GM12801 (cell line): ENCODE results near the gene COL8A2.

Experiments
- TF ChIP-seq, protein P1 (sequence below): IDR thresholded peaks from one replicate; pipeline ENCODE4 v1.5.1; 2011; ENCODE audit warnings: control low read depth; ENCODE audit not compliant: insufficient read length; ENCODE audit errors: extremely low read depth

The COL8A2 gene

DNA sequence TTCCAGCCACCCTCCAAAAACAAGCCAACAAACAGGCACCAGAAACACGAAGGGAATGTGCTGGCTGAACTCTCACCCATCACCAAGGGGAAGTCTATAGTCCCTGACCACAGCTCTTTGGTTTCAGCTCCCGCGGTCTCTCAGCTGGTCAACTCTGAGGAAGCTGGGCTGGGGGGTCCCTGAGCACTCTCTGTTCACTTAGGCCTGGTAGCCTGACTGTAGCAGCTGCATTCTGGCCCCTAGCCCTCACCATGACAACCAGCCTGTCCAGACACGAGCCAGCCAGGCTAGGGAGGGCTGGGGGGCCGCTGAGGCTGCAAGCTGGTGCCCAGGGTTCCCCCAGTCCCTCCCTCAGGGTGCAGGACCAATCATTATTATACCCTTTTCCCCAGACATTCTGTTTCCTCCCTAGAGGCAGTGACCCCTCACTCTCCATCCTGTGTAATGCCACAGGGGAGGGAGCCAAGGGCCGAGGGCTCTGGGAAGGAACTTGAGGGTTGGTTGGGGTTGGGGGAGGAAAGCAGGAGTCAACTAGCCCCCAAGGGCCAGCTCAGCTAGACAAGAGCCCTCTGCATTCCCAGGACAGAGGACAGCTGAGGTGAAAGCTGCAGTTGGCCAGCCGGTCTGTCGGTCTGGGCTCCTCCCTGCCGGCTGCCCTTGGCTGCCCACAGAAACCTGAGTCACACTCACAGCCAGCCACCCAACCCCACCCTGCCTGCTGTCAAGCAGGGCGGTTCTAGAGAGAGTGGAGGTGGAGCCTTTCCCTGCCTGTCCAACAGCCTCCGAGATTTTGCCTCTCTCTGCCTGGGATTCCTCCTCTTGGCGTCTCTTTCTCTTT, 25.5 kb upstream of the COL8A2 start:
- TF ChIP-seq, protein P1, sequence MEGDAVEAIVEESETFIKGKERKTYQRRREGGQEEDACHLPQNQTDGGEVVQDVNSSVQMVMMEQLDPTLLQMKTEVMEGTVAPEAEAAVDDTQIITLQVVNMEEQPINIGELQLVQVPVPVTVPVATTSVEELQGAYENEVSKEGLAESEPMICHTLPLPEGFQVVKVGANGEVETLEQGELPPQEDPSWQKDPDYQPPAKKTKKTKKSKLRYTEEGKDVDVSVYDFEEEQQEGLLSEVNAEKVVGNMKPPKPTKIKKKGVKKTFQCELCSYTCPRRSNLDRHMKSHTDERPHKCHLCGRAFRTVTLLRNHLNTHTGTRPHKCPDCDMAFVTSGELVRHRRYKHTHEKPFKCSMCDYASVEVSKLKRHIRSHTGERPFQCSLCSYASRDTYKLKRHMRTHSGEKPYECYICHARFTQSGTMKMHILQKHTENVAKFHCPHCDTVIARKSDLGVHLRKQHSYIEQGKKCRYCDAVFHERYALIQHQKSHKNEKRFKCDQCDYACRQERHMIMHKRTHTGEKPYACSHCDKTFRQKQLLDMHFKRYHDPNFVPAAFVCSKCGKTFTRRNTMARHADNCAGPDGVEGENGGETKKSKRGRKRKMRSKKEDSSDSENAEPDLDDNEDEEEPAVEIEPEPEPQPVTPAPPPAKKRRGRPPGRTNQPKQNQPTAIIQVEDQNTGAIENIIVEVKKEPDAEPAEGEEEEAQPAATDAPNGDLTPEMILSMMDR = no peak

DNA sequence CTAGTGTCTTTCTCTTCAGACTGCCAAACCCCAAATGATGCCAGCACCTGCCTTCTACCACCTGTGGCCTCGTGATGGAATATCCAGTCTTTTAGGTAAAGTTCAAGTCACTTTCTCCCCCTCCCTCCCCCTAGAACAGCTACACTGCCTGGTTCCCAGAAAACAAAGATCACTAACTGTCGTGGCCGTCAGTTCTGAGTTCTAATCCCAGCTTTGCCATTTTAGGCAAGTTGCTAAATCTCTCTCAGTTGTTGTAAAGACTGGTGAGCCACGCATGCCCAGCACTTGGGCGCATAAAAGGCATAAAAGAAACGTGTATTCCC, 24.9 kb upstream of the COL8A2 start:
- TF ChIP-seq, protein P1 = no peak

DNA sequence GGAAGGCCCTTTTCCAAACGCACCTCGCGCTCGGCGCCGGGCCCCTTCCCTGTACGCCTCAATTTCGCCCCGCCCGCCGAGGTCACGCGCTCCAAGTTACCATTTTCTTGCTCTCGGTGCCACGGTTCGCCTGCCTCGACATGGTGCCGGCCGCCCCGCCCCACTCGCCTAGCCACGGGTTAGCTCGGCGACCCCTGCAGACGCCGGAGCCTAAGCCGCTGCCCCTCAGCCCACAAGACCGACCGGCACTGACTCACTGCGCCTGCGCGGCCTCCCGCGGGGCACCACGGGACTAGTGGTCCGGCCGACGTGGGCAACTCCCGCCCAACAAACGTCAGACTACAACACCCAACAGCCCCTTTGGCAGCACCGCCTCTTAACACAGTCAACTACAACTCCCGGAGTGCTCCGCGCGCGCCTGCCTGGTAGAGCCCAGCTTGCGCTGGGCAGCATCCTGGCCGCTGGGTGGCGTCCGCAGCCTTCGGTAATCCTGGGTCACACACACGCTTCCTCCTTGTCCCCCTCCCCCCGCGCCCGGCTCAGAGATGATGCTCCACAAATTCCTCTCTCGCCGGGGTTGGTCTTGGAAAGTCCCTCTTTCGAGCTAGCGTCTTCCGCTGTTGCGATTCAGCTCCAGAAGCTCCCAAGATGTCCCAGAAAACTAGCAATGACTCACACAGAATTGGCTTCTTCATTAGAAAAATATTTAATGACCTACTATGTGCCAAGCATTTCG, 24.4 kb upstream of the COL8A2 start, which contains the start of gene TRAPPC3:
TRAPPC3 (minus strand) TSS at position 250 of the 736 bp plus-strand sequence; CDS start at position 142, 108 bp downstream.
- TF ChIP-seq, protein P1 = peak; percentile 14

DNA sequence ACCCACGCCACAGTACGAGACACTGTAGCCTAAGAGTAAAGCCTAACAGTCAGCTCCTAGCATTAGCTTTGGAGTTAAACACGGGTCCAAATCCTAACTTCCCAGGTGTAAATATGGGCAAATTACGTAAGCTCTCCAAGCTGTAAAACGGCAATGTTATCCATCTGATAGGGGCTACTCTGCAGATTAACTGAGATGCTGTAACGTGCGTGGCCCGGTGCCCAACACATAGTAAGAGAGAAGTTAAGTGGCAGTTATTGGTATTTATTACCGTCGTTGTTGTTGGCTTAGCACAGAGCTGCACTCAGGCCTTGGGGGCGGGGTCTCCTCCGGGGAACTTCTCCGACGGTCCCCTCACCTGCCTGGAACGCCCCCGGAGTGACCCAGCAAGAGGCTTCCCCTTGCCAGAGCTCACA, 23.8 kb upstream of the COL8A2 start:
- TF ChIP-seq, protein P1 = no peak

DNA sequence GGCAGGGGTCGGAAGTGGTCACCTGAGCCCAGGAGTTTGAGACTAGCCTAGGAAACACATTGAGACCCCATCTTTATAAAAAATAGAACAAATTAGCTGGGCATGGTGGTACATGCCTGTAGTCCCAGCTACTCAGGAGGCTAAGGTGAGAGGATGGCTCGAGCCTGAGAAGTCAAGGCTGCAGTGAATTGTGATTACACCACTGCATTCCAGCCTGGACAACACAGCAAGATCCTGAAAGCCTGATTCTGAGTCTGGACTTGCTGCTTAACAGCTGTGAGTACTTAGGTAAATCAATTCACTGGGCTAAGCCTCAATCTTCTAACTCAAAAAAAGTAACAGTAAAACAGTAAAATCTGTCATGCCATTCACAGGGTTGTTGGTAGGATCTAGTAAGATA, 19.4 kb upstream of the COL8A2 start:
- TF ChIP-seq, protein P1 = no peak

DNA sequence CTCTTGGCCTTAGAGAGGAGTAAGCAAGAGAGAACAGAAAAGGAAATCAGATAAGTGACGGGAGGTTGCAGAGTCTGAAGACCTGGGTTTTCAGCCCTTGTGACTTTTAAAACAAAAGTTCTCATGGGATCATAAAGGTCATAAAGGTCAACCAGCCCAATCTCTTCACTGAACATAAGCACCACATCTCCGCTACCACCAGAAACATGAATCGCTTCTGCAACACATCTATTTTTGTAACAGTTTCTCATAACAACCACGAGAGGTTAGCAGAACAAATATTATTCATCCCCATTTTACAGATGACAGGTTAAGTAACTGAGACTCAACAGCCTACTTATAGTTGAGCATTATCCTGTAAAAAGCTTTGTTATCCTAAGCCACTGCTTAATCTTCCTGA, 18.4 kb upstream of the COL8A2 start:
- TF ChIP-seq, protein P1 = no peak

DNA sequence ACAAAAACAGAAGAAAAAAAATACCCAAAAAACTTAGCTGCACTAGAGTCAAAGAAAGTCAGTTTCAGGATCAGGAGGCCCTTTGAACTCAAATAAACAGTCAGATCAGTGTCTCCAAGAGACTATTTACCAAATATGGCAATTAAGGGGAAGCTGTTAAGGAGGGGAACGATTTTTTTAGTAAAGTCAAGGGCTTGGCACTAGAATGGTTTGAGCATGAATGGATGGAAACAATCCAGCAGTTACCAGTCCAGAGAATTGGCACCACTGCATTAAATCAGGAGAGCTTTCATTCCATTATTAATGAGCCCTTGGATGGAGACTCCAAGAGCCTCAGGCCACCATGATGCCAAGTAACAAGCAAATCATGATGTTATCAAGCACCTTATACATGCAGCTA, 17.1 kb upstream of the COL8A2 start:
- TF ChIP-seq, protein P1 = no peak
